ENCODE data around the gene SF3B5.

Gene SF3B5

DNA sequence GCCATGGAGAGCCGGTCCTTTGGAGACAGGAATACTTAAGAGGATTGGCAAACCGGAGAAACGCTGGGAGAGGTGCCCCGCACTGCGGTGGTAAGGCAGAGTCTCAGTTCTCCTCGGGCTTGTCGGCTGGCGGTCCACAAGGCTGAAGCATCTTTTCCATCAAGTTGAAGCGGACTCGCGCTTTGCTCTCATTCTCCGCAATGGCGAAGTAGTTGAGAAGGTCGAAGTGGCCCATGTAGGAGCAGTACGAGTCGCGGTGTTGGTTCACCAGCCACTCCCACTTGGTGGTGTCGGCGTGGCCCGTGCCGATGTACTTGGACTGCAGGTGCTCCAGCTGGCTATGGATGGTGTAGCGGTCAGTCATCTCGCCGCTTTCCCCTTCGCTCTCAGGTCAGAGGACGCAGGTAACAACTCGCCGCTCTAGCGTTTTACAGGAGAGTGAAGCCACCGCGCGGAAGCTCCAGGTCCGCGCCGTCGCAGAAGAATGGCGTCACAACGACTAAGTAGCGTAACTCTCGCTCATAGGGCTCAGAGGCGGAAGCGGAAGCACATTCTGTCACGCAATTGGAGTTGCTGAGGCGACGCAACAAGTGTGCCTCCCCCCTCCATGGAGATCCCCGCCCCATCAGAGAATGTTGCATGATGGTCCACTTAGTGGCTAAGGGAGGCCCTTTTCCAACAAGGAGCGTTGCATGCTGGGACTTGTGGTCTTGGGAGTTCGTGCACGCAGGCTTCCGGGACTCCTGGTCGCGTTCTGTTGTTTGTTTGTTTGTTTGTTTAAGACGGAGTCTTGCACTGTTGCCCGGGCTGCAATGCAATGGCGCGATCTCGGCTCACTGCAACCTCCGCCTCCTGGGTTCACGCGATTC, at the start of gene SF3B5:
Gene SF3B5 (minus strand): TSS at position 440 of the 869 bp plus-strand sequence. CDS start 76 bp downstream, at position 364.
- peaks cover 19% of the 10 kb centered on the region for H3K4me1 Mint-ChIP-seq
- peak within 1 kb of the TSS; percentile 99 for H3K4me3 Mint-ChIP-seq
- peak within 1 kb of the TSS; percentile 99 for H3K27ac Mint-ChIP-seq
- DNase-seq = peak; percentile 94
- H3K27me3 Mint-ChIP-seq (ENCODE audit: low read depth, poor library complexity) = peaks cover 34% of the 10 kb centered on the region
- TF ChIP-seq, protein P1, sequence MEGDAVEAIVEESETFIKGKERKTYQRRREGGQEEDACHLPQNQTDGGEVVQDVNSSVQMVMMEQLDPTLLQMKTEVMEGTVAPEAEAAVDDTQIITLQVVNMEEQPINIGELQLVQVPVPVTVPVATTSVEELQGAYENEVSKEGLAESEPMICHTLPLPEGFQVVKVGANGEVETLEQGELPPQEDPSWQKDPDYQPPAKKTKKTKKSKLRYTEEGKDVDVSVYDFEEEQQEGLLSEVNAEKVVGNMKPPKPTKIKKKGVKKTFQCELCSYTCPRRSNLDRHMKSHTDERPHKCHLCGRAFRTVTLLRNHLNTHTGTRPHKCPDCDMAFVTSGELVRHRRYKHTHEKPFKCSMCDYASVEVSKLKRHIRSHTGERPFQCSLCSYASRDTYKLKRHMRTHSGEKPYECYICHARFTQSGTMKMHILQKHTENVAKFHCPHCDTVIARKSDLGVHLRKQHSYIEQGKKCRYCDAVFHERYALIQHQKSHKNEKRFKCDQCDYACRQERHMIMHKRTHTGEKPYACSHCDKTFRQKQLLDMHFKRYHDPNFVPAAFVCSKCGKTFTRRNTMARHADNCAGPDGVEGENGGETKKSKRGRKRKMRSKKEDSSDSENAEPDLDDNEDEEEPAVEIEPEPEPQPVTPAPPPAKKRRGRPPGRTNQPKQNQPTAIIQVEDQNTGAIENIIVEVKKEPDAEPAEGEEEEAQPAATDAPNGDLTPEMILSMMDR (IDR thresholded peaks at IDR 0.05) = no peak
- H3K9me3 Mint-ChIP-seq = no peaks in the 10 kb centered on the region
- H3K36me3 Mint-ChIP-seq (ENCODE audit: low read depth) = peaks cover 11% of the 10 kb centered on the region

DNA sequence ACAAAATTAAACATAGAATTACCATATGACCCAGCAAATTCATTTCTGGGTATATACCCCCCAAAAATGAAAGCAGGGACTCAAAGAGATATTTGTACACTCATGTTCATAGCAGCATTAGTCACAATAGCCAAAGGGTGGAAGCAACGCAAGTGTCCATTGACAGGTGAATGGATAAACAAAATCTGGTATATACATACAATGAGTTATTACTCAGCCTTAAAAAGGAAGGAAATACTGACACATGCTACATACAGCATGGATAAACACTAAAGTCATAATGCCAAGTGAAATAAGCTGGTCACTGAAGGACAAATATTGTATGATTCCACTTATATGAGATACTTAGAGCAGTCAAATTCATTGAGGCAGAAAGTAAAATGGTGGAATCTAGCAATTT, 49.6 kb upstream of the SF3B5 start:
- Mint-ChIP-seq H3K4me3 (no peak overlapping the region), H3K36me3 (ENCODE audit: low read depth) (no peaks in the 10 kb centered on the region), H3K27me3 (ENCODE audit: low read depth, poor library complexity) (peaks cover 57% of the 10 kb centered on the region), H3K27ac (no peak overlapping the region), H3K9me3 (no peaks in the 10 kb centered on the region), H3K4me1 (no peaks in the 10 kb centered on the region)
- TF ChIP-seq, protein P1 (IDR thresholded peaks at IDR 0.05) = no peak
- DNase-seq = no peak

DNA sequence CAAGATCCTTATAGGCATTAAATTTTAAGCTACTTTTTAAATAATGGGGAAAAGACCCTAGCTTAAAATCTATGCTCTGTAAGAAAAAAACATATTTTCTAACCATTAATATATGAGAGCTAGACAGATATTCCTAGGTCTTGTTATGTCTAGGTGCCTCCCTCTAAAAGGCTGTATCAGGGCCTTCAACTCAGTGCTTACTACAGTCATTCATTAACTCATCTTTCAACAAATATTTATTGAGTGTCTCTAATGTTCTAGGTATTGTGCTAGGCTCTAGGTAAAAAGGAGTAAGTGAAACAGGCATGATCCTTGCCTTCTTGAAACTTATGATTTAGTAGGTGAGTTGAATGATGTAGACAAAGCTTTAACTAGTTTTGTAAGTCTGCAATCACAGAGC, 48.5 kb upstream of the SF3B5 start:
- Mint-ChIP-seq H3K36me3 (ENCODE audit: low read depth) (no peaks in the 10 kb centered on the region), H3K27me3 (ENCODE audit: low read depth, poor library complexity) (peaks cover 45% of the 10 kb centered on the region), H3K4me3 (no peak overlapping the region), H3K9me3 (no peaks in the 10 kb centered on the region), H3K4me1 (no peaks in the 10 kb centered on the region), H3K27ac (no peak overlapping the region)
- DNase-seq = no peak
- TF ChIP-seq, protein P1 (IDR thresholded peaks at IDR 0.05) = no peak

DNA sequence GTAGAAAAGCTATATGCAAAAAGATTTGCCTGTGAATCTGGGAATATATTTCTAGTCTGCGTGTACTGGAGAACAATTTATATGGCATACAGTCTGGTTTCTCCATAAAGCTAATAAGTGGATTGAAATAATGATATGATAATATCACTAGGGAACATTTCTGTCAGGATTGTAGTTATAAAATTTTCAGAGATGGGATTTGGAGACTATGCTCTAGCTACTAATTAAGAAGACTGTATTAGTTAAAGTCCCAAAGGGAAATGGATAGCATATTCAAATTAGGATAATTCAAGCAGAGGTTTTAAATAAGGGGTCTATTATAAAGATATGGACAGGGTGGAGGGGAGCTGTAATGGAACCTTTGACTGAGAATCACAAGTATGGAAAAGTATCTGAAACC, 47.7 kb upstream of the SF3B5 start:
- no peak overlapping the region for H3K4me3 Mint-ChIP-seq
- H3K27me3 Mint-ChIP-seq (ENCODE audit: low read depth, poor library complexity) = peaks cover 38% of the 10 kb centered on the region
- H3K27ac Mint-ChIP-seq = no peak overlapping the region
- TF ChIP-seq, protein P1 (IDR thresholded peaks at IDR 0.05) = no peak
- DNase-seq = no peak
- no peaks in the 10 kb centered on the region for H3K36me3 Mint-ChIP-seq (ENCODE audit: low read depth)
- no peaks in the 10 kb centered on the region for H3K4me1 Mint-ChIP-seq
- H3K9me3 Mint-ChIP-seq = no peaks in the 10 kb centered on the region

DNA sequence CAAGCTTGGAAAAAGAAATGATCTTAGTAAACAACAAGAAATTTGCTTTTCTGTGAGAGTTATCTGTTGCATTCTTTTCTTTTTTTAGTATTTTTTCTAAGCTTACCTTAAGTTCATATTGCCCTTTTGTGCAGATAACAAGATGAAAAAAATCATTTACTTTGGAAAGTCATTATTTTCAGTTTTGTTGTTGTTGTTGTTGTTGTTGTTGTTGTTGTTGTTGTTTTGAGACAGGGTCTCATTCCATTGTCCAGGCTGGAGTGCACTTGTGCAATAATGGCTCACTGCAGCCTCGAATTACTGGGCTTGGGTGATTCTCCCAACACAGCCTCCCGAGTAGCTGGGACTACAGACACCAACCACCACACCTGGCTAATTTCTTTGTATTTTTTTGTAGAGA, 46.1 kb upstream of the SF3B5 start:
- Mint-ChIP-seq H3K36me3 (ENCODE audit: low read depth) (no peaks in the 10 kb centered on the region), H3K4me3 (no peak overlapping the region), H3K4me1 (no peaks in the 10 kb centered on the region), H3K27me3 (ENCODE audit: low read depth, poor library complexity) (peaks cover 24% of the 10 kb centered on the region), H3K27ac (no peak overlapping the region), H3K9me3 (no peaks in the 10 kb centered on the region)
- TF ChIP-seq, protein P1 (IDR thresholded peaks at IDR 0.05) = no peak
- no peak for DNase-seq

DNA sequence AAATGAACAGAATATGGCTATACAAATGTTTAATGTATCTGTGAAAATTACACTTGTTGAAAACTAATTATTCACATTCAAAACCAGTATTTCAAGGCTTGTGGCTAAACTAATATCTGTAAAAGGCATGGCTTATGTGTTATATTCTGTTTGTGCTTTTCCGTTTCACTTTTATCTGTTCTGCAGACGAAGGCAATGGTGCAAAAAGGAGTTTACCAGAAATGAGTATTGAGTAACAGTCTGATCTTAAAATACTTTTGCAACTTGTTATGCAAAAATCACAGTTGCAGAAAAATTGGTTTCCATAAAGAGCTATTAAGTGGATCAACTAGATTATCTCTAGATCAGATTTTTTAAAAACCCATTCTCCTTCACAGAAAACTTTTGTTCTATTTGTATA, 45.5 kb upstream of the SF3B5 start:
- Mint-ChIP-seq H3K27me3 (ENCODE audit: low read depth, poor library complexity) (peaks cover 18% of the 10 kb centered on the region), H3K27ac (no peak overlapping the region), H3K4me1 (no peaks in the 10 kb centered on the region), H3K4me3 (no peak overlapping the region), H3K36me3 (ENCODE audit: low read depth) (no peaks in the 10 kb centered on the region), H3K9me3 (no peaks in the 10 kb centered on the region)
- TF ChIP-seq, protein P1 (IDR thresholded peaks at IDR 0.05) = no peak
- DNase-seq = no peak

All from nephron progenitor cell (in vitro differentiated cells).